CD14-positive monocyte (primary cell): ENCODE data around the gene TMX1. TPM values are rescaled to one million over a fixed set of nuclear protein-coding genes. Genes with fewer than 3 reads are reported as not detected.

Experiments
- DNase-seq, 3 donors: peaks; one replicate each; pipeline ENCODE4 v3.0.0-alpha.2; 2011 to 2022
- H2AFZ ChIP-seq: 2 replicates; pipeline ENCODE4 v1.6.0; 2012; ENCODE audit warnings: mild to moderate bottlenecking, low read depth, low read length, inconsistent platforms; ENCODE audit not compliant: insufficient read depth, poor library complexity, severe bottlenecking
- H3K27ac ChIP-seq, 2 donors: 1 replicate in 1 of 2; 2 replicates in 1 of 2; pipeline ENCODE4 v1.5.1; 2012 to 2013; ENCODE audit warnings: low read length in 2 of 2, control low read depth in 1 of 2, inconsistent platforms in 1 of 2, low read depth in 1 of 2, mild to moderate bottlenecking in 1 of 2
- H3K27me3 ChIP-seq, 2 donors: one replicate each; pipeline versions ENCODE4 v1.6.0 to v1.6.1; 2011 to 2013; ENCODE audit warnings: low read length in 2 of 2; ENCODE audit not compliant: control insufficient read depth in 2 of 2, insufficient read depth in 2 of 2
- H3K36me3 ChIP-seq, 2 donors: replicated peaks in 1 of 2; 1 replicate in 1 of 2; 2 replicates in 1 of 2; pipeline versions ENCODE4 v1.5.1 to v1.6.1; 2012 to 2013; ENCODE audit warnings: low read length in 2 of 2, control low read depth in 1 of 2, inconsistent platforms in 1 of 2, mild to moderate bottlenecking in 1 of 2; ENCODE audit not compliant: insufficient read depth in 2 of 2, control insufficient read depth in 1 of 2
- H3K4me1 ChIP-seq, 2 donors: 1 replicate in 1 of 2; 2 replicates in 1 of 2; pipeline versions ENCODE4 v1.5.1 to v1.6.1; 2012 to 2013; ENCODE audit warnings: low read length in 2 of 2, control low read depth in 1 of 2, inconsistent platforms in 1 of 2, mild to moderate bottlenecking in 1 of 2, moderate library complexity in 1 of 2; ENCODE audit not compliant: insufficient read depth in 2 of 2, control insufficient read depth in 1 of 2
- H3K4me2 ChIP-seq: replicated peaks from 2 replicates; pipeline ENCODE3; 2012; ENCODE audit warnings: low read length, moderate library complexity, mild to moderate bottlenecking; ENCODE audit not compliant: poor library complexity, severe bottlenecking; ENCODE audit errors: extremely low read depth
- H3K4me3 ChIP-seq, 3 experiments: fragments of 200-600 bp in 1 of 3; sonication (generic) in 1 of 3; replicated peaks in 1 of 3; 1 replicate in 2 of 3; 2 replicates in 1 of 3; pipeline ENCODE4 v1.5.1; 2011 to 2013; ENCODE audit warnings: low read length in 3 of 3, mild to moderate bottlenecking in 3 of 3, control low read depth in 2 of 3, low read depth in 2 of 3, inconsistent platforms in 1 of 3, moderate library complexity in 1 of 3
- H3K79me2 ChIP-seq: 2 replicates; pipeline ENCODE4 v1.6.0; 2012; ENCODE audit warnings: mild to moderate bottlenecking, control low read depth, inconsistent platforms, low read length, moderate library complexity; ENCODE audit not compliant: insufficient read depth
- H3K9ac ChIP-seq: 2 replicates; pipeline ENCODE4 v1.6.0; 2017; ENCODE audit warnings: low read length, mild to moderate bottlenecking; ENCODE audit not compliant: insufficient read depth, poor library complexity, severe bottlenecking
- H3K9me3 ChIP-seq, 2 donors: replicated peaks in 1 of 2; 1 replicate in 1 of 2; 2 replicates in 1 of 2; pipeline versions ENCODE4 v1.5.1 to v1.6.1; 2012 to 2013; ENCODE audit warnings: low read length in 2 of 2, control low read depth in 1 of 2; ENCODE audit not compliant: control insufficient read depth in 1 of 2, insufficient read depth in 1 of 2
- H4K20me1 ChIP-seq: 2 replicates; pipeline ENCODE4 v1.6.0; 2012; ENCODE audit warnings: mild to moderate bottlenecking, low read length, control low read depth, moderate library complexity; ENCODE audit not compliant: insufficient read depth
- H3K27ac Mint-ChIP-seq, 7 donors: one replicate each; pipeline ENCODE4 v1.8.0; 2020; ENCODE audit warnings: mild to moderate bottlenecking in 7 of 7, mixed read lengths in 7 of 7, moderate library complexity in 6 of 7, inconsistent platforms in 2 of 7
- H3K27me3 Mint-ChIP-seq, 3 donors: one replicate each; pipeline ENCODE4 v1.8.0; 2021 to 2022; ENCODE audit warnings: low read depth in 3 of 3, mild to moderate bottlenecking in 3 of 3, mixed read lengths in 3 of 3, moderate library complexity in 3 of 3, inconsistent platforms in 1 of 3
- H3K36me3 Mint-ChIP-seq, 2 donors: one replicate each; pipeline ENCODE4 v1.8.0; 2020; ENCODE audit warnings: mixed read lengths in 2 of 2, inconsistent platforms in 1 of 2, mild to moderate bottlenecking in 1 of 2
- H3K4me1 Mint-ChIP-seq: one replicate; pipeline ENCODE4 v1.8.0; 2020; ENCODE audit warnings: mild to moderate bottlenecking, mixed read lengths
- H3K4me3 Mint-ChIP-seq, 2 donors: one replicate each; pipeline ENCODE4 v1.8.0; 2020; ENCODE audit warnings: mild to moderate bottlenecking in 2 of 2, mixed read lengths in 2 of 2, moderate library complexity in 1 of 2
- H3K9me3 Mint-ChIP-seq, 7 donors: one replicate each; pipeline ENCODE4 v1.8.0; 2020 to 2022; ENCODE audit warnings: mixed read lengths in 7 of 7, mild to moderate bottlenecking in 6 of 7, moderate library complexity in 6 of 7, inconsistent platforms in 2 of 7
- CTCF ChIP-seq: fragments of 200-600 bp; IDR thresholded peaks from one replicate; pipeline ENCODE4 v1.8.0; 2022; ENCODE audit warnings: antibody characterized with exemption, mild to moderate bottlenecking
- WGBS: methylation state at CpG from one replicate; pipeline ENCODE4 v1.1.5; 2013; ENCODE audit warnings: missing lambda C conversion rate; ENCODE audit not compliant: insufficient coverage; 5-methylcytosine and 5-hydroxymethylcytosine counted together
- intact Hi-C, 2 donors: fragments of 100-400 bp; cut with micrococcal nuclease; formaldehyde crosslinking; loops; one replicate each; pipeline versions ENCODE4 v1.15.0 to v1.15.1; 2023
- polyA minus RNA-seq: library from RNA; depleted of rRNA, polyadenylated mRNA; stranded (reverse); fragments of >200 nt; gene quantifications from 2 replicates; pipeline ENCODE4 v1.2.3, GENCODE V29; 2012
- polyA plus RNA-seq, 3 donors: library from polyadenylated mRNA; depleted of rRNA in 1 of 3; unstranded in 2 of 3; stranded (reverse) in 1 of 3; fragments of 300-500 nt in 2 of 3; fragments of >200 nt in 1 of 3; fragmentation: Illumina TruSeq in 2 of 3; gene quantifications; 1 replicate in 2 of 3; 2 replicates in 1 of 3; pipeline ENCODE4 v1.2.3, GENCODE V29; 2012 to 2021
- total RNA-seq, 12 experiments: library from RNA in 1 of 12; stranded (reverse) in 1 of 12; fragments of 120-200 nt in 1 of 12; gene quantifications; one replicate each; pipeline ENCODE4 v1.2.4 and lab custom pipeline; 2013 to 2026; ENCODE audit warnings: mixed read lengths in 6 of 12, inconsistent platforms in 1 of 12

TMX1 gene
- 49.1 TPM for total RNA-seq (2013)
- polyA plus RNA-seq, result 10 to 100 TPM in 2 of 3 donors, 1 to 10 TPM in 1; 9.7 to 76.8 (median 62.6) TPM
- polyA minus RNA-seq, result 10.8 and 14.1 TPM in 2 replicates
- total RNA-seq (lab: John Stamatoyannopoulos, UW), result 32.9 to 122 (median 76.9) reads per million in 11 experiments

- Mint-ChIP-seq H3K36me3 (peaks cover under 1 to 7% of the 10 kb centered on the region in 2 donors), H3K27ac (no peak within 1 kb of the TSS), H3K9me3 (peaks cover 0 to 4% (median 0%) of the 10 kb centered on the region in 7 donors), H3K4me1 (peaks cover 5% of the 10 kb centered on the region), H3K27me3 (no peaks in the 10 kb centered on the region), H3K4me3 (no peak within 1 kb of the TSS)
- Histone ChIP-seq H3K36me3 (peaks cover 0 to 14% of the 10 kb centered on the region in 2 donors), H3K4me1 (peaks cover 16 to 35% of the 10 kb centered on the region in 2 donors), H3K9ac (peak within 1 kb of the TSS; percentile 93), H3K9me3 (no peaks in the 10 kb centered on the region), H3K27ac (peak within 1 kb of the TSS; percentile 67 to 94), H3K79me2 (peaks cover 59% of the 10 kb centered on the region), H3K4me3 (peak within 1 kb of the TSS; percentile 69 to 90 (median 90)), H3K4me2 (peak within 1 kb of the TSS; percentile 89), H2AFZ (peak within 1 kb of the TSS; percentile 98), H4K20me1 (peaks cover 26% of the 10 kb centered on the region), H3K27me3 (no peaks in the 10 kb centered on the region)
- 0% methylated on average over 53 of the region's 65 CpGs for WGBS
- intact Hi-C loops, result loop anchor here in 1 of 2 donors (1.0 kb wide), 1 partner anchor 285 kb away; no protein-coding TSS in a partner anchor
- TF ChIP-seq CTCF, result no peak
- peak; percentile 96 to 100 (median 98) for DNase-seq
Measured at GRCh38 chr14:51239813-51240803, at the start of gene TMX1. Gene TMX1, plus strand, starts transcription at chr14:51240247. Its CDS starts 46 bp downstream, at chr14:51240293.

GRCh38 chr14:51201890-51202289, 38.2 kb upstream of the TMX1 start:
- DNase-seq, result no peak
- Histone ChIP-seq H3K4me2 (no peak overlapping the region), H3K79me2 (no peaks in the 10 kb centered on the region), H3K4me1 (no peaks in the 10 kb centered on the region), H3K27ac (no peak overlapping the region), H3K9ac (no peak overlapping the region), H3K36me3 (no peaks in the 10 kb centered on the region), H4K20me1 (no peaks in the 10 kb centered on the region), H3K4me3 (no peak overlapping the region), H3K27me3 (no peaks in the 10 kb centered on the region), H3K9me3 (no peaks in the 10 kb centered on the region), H2AFZ (no peak overlapping the region)
- TF ChIP-seq CTCF, result no peak
- Mint-ChIP-seq H3K36me3 (no peaks in the 10 kb centered on the region), H3K27me3 (peaks cover 2 to 3% (median 2%) of the 10 kb centered on the region in 3 donors), H3K4me1 (no peaks in the 10 kb centered on the region), H3K9me3 (no peaks in the 10 kb centered on the region), H3K27ac (no peak overlapping the region), H3K4me3 (no peak overlapping the region)
- 100% methylated on average over 1 of the region's 2 CpGs for WGBS
- intact Hi-C loops, result no loop called here
